ENCODE results near the gene DNASE1L2. TPM values are rescaled to one million over a fixed set of nuclear protein-coding genes. Genes with fewer than 3 reads are reported as not detected.
A peak's percentile ranks its signal among the peaks of the same experiment; 100 is the strongest.

Gene DNASE1L2
- total RNA-seq, 1 donor from 2014 or later, result 0.52 TPM

- Histone ChIP-seq H3K4me1 (ENCODE audit: control insufficient read depth in 3 of 3, insufficient read depth in 3 of 3, low read length in 3 of 3) (peaks cover 0 to 11% (median 5%) of the 10 kb centered on the region in 3 donors), H3K27me3 (ENCODE audit: control insufficient read depth in 3 of 3, insufficient read depth in 3 of 3, low read length in 3 of 3) (peaks cover 38 to 41% (median 41%) of the 10 kb centered on the region in 3 donors), H3K4me3 (ENCODE audit: low read length in 3 of 3) (no peak overlapping the region)
Measured at GRCh38 chr16:2194852-2195321, 41.4 kb upstream of the DNASE1L2 start.

DNA sequence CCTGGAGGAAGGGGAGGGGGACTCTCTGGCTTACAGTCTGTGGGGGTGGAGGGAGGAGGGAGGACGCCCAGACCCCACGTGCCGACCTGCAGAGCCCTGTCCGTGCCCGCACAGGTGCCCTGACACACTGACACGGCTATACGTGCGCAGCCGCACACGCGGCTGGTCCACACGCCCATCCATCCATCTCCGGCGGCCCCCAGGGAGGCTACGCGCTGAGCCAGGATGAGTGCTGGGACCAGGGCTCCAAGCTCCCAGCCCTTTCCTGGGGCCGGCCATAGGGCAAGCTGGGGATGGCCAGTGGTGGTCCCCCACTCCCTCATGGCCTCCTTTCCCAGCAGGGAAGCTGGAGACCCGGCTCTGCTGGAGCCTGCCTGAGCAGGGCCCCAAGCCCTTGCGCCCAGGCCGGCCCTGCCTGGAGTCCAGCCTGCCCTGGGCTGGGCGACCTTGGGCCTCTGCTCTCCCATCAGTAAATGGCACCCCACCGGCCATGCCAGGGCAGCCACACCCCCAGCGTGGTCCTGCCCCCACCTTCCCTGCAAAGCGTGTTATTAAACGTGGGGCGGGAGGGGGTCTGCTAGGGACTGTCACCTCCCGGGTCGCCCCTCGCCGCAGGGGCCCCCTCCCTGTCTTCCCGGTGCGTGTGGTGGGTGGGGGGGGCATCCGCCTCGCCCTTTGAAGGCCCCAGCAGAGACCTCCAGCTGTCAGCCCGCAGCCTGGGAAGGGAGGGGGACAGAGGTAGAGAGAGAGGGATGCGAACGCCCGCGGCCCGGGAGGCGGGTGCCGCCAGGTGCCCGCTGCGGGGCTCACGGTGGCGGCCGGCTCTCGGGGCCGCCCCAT lies 40.7 kb upstream of the DNASE1L2 start:
- no peak overlapping the region for H3K27ac ChIP-seq (ENCODE audit: low read depth, low read length)
- H3K9ac ChIP-seq (ENCODE audit: low read depth in 1 of 3, low read length in 3 of 3), result peak overlapping the region in 1 of 3 donors; percentile 16
- no peaks in the 10 kb centered on the region for H3K36me3 ChIP-seq (ENCODE audit: control insufficient read depth in 3 of 3, insufficient read depth in 3 of 3, low read length in 3 of 3)
- peaks cover 0 to 11% (median 5%) of the 10 kb centered on the region in 3 donors for H3K4me1 ChIP-seq (ENCODE audit: control insufficient read depth in 3 of 3, insufficient read depth in 3 of 3, low read length in 3 of 3)
- peaks cover 38 to 41% (median 41%) of the 10 kb centered on the region in 3 donors for H3K27me3 ChIP-seq (ENCODE audit: control insufficient read depth in 3 of 3, insufficient read depth in 3 of 3, low read length in 3 of 3)
- no peaks in the 10 kb centered on the region for H3K9me3 ChIP-seq (ENCODE audit: control insufficient read depth in 3 of 3, low read length in 3 of 3)
- H3K4me3 ChIP-seq (ENCODE audit: low read length in 3 of 3), result no peak overlapping the region

More at GRCh38 chr16:2194852-2195321, 41.4 kb upstream of the DNASE1L2 start:
- Histone ChIP-seq H3K27ac (ENCODE audit: low read depth, low read length) (no peak overlapping the region), H3K9me3 (ENCODE audit: control insufficient read depth in 3 of 3, low read length in 3 of 3) (no peaks in the 10 kb centered on the region), H3K9ac (ENCODE audit: low read depth in 1 of 3, low read length in 3 of 3) (peak overlapping the region in 1 of 3 donors; percentile 16), H3K36me3 (ENCODE audit: control insufficient read depth in 3 of 3, insufficient read depth in 3 of 3, low read length in 3 of 3) (no peaks in the 10 kb centered on the region)

- peaks cover 0 to 11% (median 5%) of the 10 kb centered on the region in 3 donors for H3K4me1 ChIP-seq (ENCODE audit: control insufficient read depth in 3 of 3, insufficient read depth in 3 of 3, low read length in 3 of 3)
- no peaks in the 10 kb centered on the region for H3K36me3 ChIP-seq (ENCODE audit: control insufficient read depth in 3 of 3, insufficient read depth in 3 of 3, low read length in 3 of 3)
- H3K27me3 ChIP-seq (ENCODE audit: control insufficient read depth in 3 of 3, insufficient read depth in 3 of 3, low read length in 3 of 3), result peaks cover 38 to 41% (median 41%) of the 10 kb centered on the region in 3 donors
- H3K4me3 ChIP-seq (ENCODE audit: low read length in 3 of 3), result no peak within 1 kb of the TSS
- H3K9me3 ChIP-seq (ENCODE audit: control insufficient read depth in 3 of 3, low read length in 3 of 3), result no peaks in the 10 kb centered on the region
- H3K9ac ChIP-seq (ENCODE audit: low read depth in 1 of 3, low read length in 3 of 3), result peak within 1 kb of the TSS in 1 of 3 donors; percentile 16
- H3K27ac ChIP-seq (ENCODE audit: low read depth, low read length), result no peak within 1 kb of the TSS
Measured at GRCh38 chr16:2196162-2196980, 39.9 kb upstream of the DNASE1L2 start, which contains the start of gene CASKIN1. TSS of gene CASKIN1 (minus strand) at chr16:2196605. CDS start at chr16:2196432, 173 bp downstream.

- Histone ChIP-seq H3K27ac (ENCODE audit: low read depth, low read length) (no peak overlapping the region), H3K27me3 (ENCODE audit: control insufficient read depth in 3 of 3, insufficient read depth in 3 of 3, low read length in 3 of 3) (peaks cover 38 to 41% (median 41%) of the 10 kb centered on the region in 3 donors), H3K36me3 (ENCODE audit: control insufficient read depth in 3 of 3, insufficient read depth in 3 of 3, low read length in 3 of 3) (no peaks in the 10 kb centered on the region), H3K9ac (ENCODE audit: low read depth in 1 of 3, low read length in 3 of 3) (no peak overlapping the region), H3K4me1 (ENCODE audit: control insufficient read depth in 3 of 3, insufficient read depth in 3 of 3, low read length in 3 of 3) (peaks cover 0 to 11% (median 5%) of the 10 kb centered on the region in 3 donors), H3K4me3 (ENCODE audit: low read length in 3 of 3) (no peak overlapping the region), H3K9me3 (ENCODE audit: control insufficient read depth in 3 of 3, low read length in 3 of 3) (no peaks in the 10 kb centered on the region)
Measured at GRCh38 chr16:2196981-2197511, 39.2 kb upstream of the DNASE1L2 start.

- no peak overlapping the region for H3K27ac ChIP-seq (ENCODE audit: low read depth, low read length)
- H3K4me3 ChIP-seq (ENCODE audit: low read length in 3 of 3), result no peak overlapping the region
- no peak overlapping the region for H3K9ac ChIP-seq (ENCODE audit: low read depth in 1 of 3, low read length in 3 of 3)
- H3K9me3 ChIP-seq (ENCODE audit: control insufficient read depth in 3 of 3, low read length in 3 of 3), result no peaks in the 10 kb centered on the region
- H3K36me3 ChIP-seq (ENCODE audit: control insufficient read depth in 3 of 3, insufficient read depth in 3 of 3, low read length in 3 of 3), result no peaks in the 10 kb centered on the region
- H3K4me1 ChIP-seq (ENCODE audit: control insufficient read depth in 3 of 3, insufficient read depth in 3 of 3, low read length in 3 of 3), result peaks cover 0 to 11% (median 5%) of the 10 kb centered on the region in 3 donors
- H3K27me3 ChIP-seq (ENCODE audit: control insufficient read depth in 3 of 3, insufficient read depth in 3 of 3, low read length in 3 of 3), result peaks cover 38 to 41% (median 41%) of the 10 kb centered on the region in 3 donors
Measured at GRCh38 chr16:2197765-2198164, 38.5 kb upstream of the DNASE1L2 start.

- H3K9ac ChIP-seq (ENCODE audit: low read depth in 1 of 3, low read length in 3 of 3), result no peak overlapping the region
- H3K4me1 ChIP-seq (ENCODE audit: control insufficient read depth in 3 of 3, insufficient read depth in 3 of 3, low read length in 3 of 3), result peaks cover 0 to 11% (median 5%) of the 10 kb centered on the region in 3 donors
- no peak overlapping the region for H3K4me3 ChIP-seq (ENCODE audit: low read length in 3 of 3)
- H3K9me3 ChIP-seq (ENCODE audit: control insufficient read depth in 3 of 3, low read length in 3 of 3), result no peaks in the 10 kb centered on the region
- H3K36me3 ChIP-seq (ENCODE audit: control insufficient read depth in 3 of 3, insufficient read depth in 3 of 3, low read length in 3 of 3), result no peaks in the 10 kb centered on the region
- H3K27me3 ChIP-seq (ENCODE audit: control insufficient read depth in 3 of 3, insufficient read depth in 3 of 3, low read length in 3 of 3), result peaks cover 38 to 41% (median 41%) of the 10 kb centered on the region in 3 donors
- H3K27ac ChIP-seq (ENCODE audit: low read depth, low read length), result no peak overlapping the region
Measured at GRCh38 chr16:2198283-2198682, 38.0 kb upstream of the DNASE1L2 start.

DNA sequence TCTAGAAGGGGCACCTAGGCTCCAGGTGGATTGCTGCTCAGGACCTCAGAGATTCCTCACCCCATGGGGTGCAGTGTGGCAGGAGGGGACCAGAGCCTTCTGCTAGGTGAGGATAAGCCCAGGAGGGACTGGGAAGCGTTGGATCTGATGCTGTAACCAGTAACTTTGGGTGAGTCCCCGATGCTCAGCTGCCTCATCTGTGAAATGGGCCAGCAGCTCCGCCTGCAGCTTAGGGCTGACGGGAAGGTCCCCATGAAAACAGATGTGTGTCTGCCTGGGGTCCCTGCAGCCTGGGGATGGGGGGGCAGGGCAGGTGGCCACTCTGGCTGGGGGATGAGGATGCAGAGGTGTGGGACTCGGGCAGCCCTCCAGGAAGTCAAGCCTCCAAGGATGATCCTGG lies 37.1 kb upstream of the DNASE1L2 start:
- no peaks in the 10 kb centered on the region for H3K9me3 ChIP-seq (ENCODE audit: control insufficient read depth in 3 of 3, low read length in 3 of 3)
- H3K36me3 ChIP-seq (ENCODE audit: control insufficient read depth in 3 of 3, insufficient read depth in 3 of 3, low read length in 3 of 3), result no peaks in the 10 kb centered on the region
- no peak overlapping the region for H3K4me3 ChIP-seq (ENCODE audit: low read length in 3 of 3)
- peaks cover 30 to 35% (median 32%) of the 10 kb centered on the region in 3 donors for H3K27me3 ChIP-seq (ENCODE audit: control insufficient read depth in 3 of 3, insufficient read depth in 3 of 3, low read length in 3 of 3)
- H3K9ac ChIP-seq (ENCODE audit: low read depth in 1 of 3, low read length in 3 of 3), result no peak overlapping the region
- no peak overlapping the region for H3K27ac ChIP-seq (ENCODE audit: low read depth, low read length)
- H3K4me1 ChIP-seq (ENCODE audit: control insufficient read depth in 3 of 3, insufficient read depth in 3 of 3, low read length in 3 of 3), result peaks cover 0 to 11% (median 5%) of the 10 kb centered on the region in 3 donors

- Histone ChIP-seq H3K27me3 (ENCODE audit: control insufficient read depth in 3 of 3, insufficient read depth in 3 of 3, low read length in 3 of 3) (peaks cover 25 to 29% (median 27%) of the 10 kb centered on the region in 3 donors), H3K27ac (ENCODE audit: low read depth, low read length) (no peak overlapping the region), H3K4me1 (ENCODE audit: control insufficient read depth in 3 of 3, insufficient read depth in 3 of 3, low read length in 3 of 3) (peaks cover 2 to 15% (median 7%) of the 10 kb centered on the region in 3 donors), H3K9ac (ENCODE audit: low read depth in 1 of 3, low read length in 3 of 3) (no peak overlapping the region), H3K9me3 (ENCODE audit: control insufficient read depth in 3 of 3, low read length in 3 of 3) (no peaks in the 10 kb centered on the region), H3K4me3 (ENCODE audit: low read length in 3 of 3) (no peak overlapping the region), H3K36me3 (ENCODE audit: control insufficient read depth in 3 of 3, insufficient read depth in 3 of 3, low read length in 3 of 3) (no peaks in the 10 kb centered on the region)
Measured at GRCh38 chr16:2199621-2200139, 36.6 kb upstream of the DNASE1L2 start.

DNA sequence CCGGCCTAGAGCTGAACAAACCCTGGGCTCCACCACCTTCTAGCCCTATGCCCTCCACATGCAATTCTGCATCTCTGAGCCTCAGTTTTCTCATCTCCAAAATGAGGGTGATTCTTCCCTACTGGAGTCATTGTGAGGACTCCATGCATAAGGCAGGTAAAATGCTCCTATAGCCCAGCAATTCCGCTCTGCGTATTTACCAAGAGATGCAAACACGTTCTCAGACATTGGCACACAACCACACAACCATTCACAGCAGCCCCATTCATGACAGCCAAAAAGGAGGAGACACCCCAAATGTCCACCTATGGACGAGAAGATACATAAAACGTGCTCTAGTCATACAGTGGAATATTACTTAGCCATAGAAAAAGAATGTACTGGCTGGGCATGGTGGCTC lies 35.9 kb upstream of the DNASE1L2 start:
- Histone ChIP-seq H3K9ac (ENCODE audit: low read depth in 1 of 3, low read length in 3 of 3) (no peak overlapping the region), H3K4me1 (ENCODE audit: control insufficient read depth in 3 of 3, insufficient read depth in 3 of 3, low read length in 3 of 3) (peaks cover 5 to 13% (median 9%) of the 10 kb centered on the region in 3 donors), H3K27ac (ENCODE audit: low read depth, low read length) (no peak overlapping the region), H3K27me3 (ENCODE audit: control insufficient read depth in 3 of 3, insufficient read depth in 3 of 3, low read length in 3 of 3) (peaks cover 18 to 22% (median 20%) of the 10 kb centered on the region in 3 donors), H3K36me3 (ENCODE audit: control insufficient read depth in 3 of 3, insufficient read depth in 3 of 3, low read length in 3 of 3) (no peaks in the 10 kb centered on the region), H3K9me3 (ENCODE audit: control insufficient read depth in 3 of 3, low read length in 3 of 3) (no peaks in the 10 kb centered on the region), H3K4me3 (ENCODE audit: low read length in 3 of 3) (no peak overlapping the region)

Data from skeletal muscle tissue (tissue), 4 donors.